ENCODE results near the gene ZSCAN10.

GRCh38 chr16:3066440-3066748, 32.7 kb downstream of the ZSCAN10 start:
- TF ChIP-seq POLR2A (IDR thresholded peaks at IDR 0.05) (no peak), CTCF (IDR thresholded peaks at IDR 0.05) (no peak)

Data from breast epithelium (tissue), 3 donors.